ENCODE results near the gene NUAK1.

NUAK1 gene

GRCh38 chr12:106114447-106115068 lies 24.2 kb downstream of the NUAK1 start:
- in situ Hi-C loops (cut with MboI; ENCODE audit: low sequenced_read_pairs): no loop called here

- in situ Hi-C loops (cut with MboI; ENCODE audit: low sequenced_read_pairs): no loop called here
These were observed 24.8 kb downstream of the NUAK1 start for GRCh38 chr12:106113824-106114446.

- in situ Hi-C loops (cut with MboI; ENCODE audit: low sequenced_read_pairs): no loop called here
These were observed 25.3 kb downstream of the NUAK1 start for GRCh38 chr12:106113446-106113823.

GRCh38 chr12:106113042-106113441 lies 25.7 kb downstream of the NUAK1 start:
- in situ Hi-C loops (cut with MboI; ENCODE audit: low sequenced_read_pairs): no loop called here

- in situ Hi-C loops (cut with MboI; ENCODE audit: low sequenced_read_pairs): no loop called here
These were observed 26.5 kb downstream of the NUAK1 start for GRCh38 chr12:106112145-106112821.

- in situ Hi-C loops (cut with MboI; ENCODE audit: low sequenced_read_pairs): no loop called here
These were observed 28.0 kb downstream of the NUAK1 start for GRCh38 chr12:106110626-106111300.

- in situ Hi-C loops (cut with MboI; ENCODE audit: low sequenced_read_pairs): no loop called here
These were observed 29.4 kb downstream of the NUAK1 start for GRCh38 chr12:106109168-106109910.

GRCh38 chr12:106108185-106108835 lies 30.4 kb downstream of the NUAK1 start:
- in situ Hi-C loops (cut with MboI; ENCODE audit: low sequenced_read_pairs): no loop called here

- in situ Hi-C loops (cut with MboI; ENCODE audit: low sequenced_read_pairs): no loop called here
These were observed 31.2 kb downstream of the NUAK1 start for GRCh38 chr12:106107566-106107965.

GRCh38 chr12:106106892-106107291 lies 31.9 kb downstream of the NUAK1 start:
- in situ Hi-C loops (cut with MboI; ENCODE audit: low sequenced_read_pairs): no loop called here

- in situ Hi-C loops (cut with MboI; ENCODE audit: low sequenced_read_pairs): no loop called here
These were observed 32.6 kb downstream of the NUAK1 start for GRCh38 chr12:106106061-106106566.

GRCh38 chr12:106101803-106102202 lies 37.0 kb downstream of the NUAK1 start:
- in situ Hi-C loops (cut with MboI; ENCODE audit: low sequenced_read_pairs): no loop called here

- in situ Hi-C loops (cut with MboI; ENCODE audit: low sequenced_read_pairs): no loop called here
These were observed 40.0 kb downstream of the NUAK1 start for GRCh38 chr12:106098691-106099200.

GRCh38 chr12:106097011-106097410 lies 41.7 kb downstream of the NUAK1 start:
- in situ Hi-C loops (cut with MboI; ENCODE audit: low sequenced_read_pairs): no loop called here

- in situ Hi-C loops (cut with MboI; ENCODE audit: low sequenced_read_pairs): no loop called here
These were observed 42.4 kb downstream of the NUAK1 start for GRCh38 chr12:106096376-106096775.

GRCh38 chr12:106094304-106094703 lies 44.5 kb downstream of the NUAK1 start:
- in situ Hi-C loops (cut with MboI; ENCODE audit: low sequenced_read_pairs): no loop called here

GRCh38 chr12:106093246-106093645 lies 45.5 kb downstream of the NUAK1 start:
- in situ Hi-C loops (cut with MboI; ENCODE audit: low sequenced_read_pairs): no loop called here

GRCh38 chr12:106091446-106091820 lies 47.3 kb downstream of the NUAK1 start:
- in situ Hi-C loops (cut with MboI; ENCODE audit: low sequenced_read_pairs): no loop called here

GRCh38 chr12:106090591-106091445 lies 47.9 kb downstream of the NUAK1 start:
- in situ Hi-C loops (cut with MboI; ENCODE audit: low sequenced_read_pairs): no loop called here

Data from HL-60/S4 treated with retinoic acid at 250 ng/mL for 4 days and 3 days (cell line).